ENCODE measurements around the gene MMP23B.
A peak's percentile ranks its signal among the peaks of the same experiment; 100 is the strongest.

Gene MMP23B

DNA sequence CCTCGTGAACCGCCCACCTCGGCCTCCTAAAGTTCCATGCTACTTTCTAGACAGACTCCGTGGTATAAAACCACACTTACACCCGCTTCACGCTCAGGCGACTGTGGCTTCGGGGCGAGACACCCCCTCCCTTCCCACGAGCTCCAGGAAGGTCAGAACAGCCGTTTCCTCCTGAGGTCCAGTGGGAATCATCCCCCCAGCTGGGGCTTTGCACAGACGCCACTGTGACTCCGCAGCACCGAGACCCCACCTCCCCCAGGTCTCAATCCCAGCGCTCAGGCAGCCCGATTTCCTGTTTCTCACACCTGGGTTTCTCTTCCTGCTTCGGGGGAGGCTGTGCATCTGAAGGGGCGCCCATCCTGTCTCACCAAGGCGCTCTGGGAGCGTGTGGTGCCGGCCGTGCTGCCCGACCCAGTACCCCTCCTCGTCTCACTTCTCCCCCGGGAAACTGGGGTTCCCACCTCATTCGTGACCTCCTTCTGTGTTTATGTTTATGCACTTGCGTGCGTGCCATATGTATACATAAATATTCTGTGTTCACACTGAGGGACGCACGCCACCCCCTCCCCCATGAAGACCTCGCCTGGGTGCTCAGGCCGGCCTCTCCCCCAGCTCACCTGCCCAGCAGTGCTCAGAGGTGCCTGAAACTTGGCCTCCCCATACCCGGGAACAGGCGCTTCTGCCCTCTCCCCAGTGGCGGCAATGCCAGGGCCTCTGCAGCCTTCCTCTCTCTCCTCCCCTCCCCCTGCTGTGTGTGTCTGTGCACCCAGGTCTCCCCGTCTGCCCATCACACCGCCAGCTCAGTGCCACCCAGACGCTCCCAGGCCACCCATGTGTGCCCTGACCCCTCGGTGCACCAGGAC, 46.0 kb downstream of the MMP23B start:
- TF ChIP-seq, protein P1, sequence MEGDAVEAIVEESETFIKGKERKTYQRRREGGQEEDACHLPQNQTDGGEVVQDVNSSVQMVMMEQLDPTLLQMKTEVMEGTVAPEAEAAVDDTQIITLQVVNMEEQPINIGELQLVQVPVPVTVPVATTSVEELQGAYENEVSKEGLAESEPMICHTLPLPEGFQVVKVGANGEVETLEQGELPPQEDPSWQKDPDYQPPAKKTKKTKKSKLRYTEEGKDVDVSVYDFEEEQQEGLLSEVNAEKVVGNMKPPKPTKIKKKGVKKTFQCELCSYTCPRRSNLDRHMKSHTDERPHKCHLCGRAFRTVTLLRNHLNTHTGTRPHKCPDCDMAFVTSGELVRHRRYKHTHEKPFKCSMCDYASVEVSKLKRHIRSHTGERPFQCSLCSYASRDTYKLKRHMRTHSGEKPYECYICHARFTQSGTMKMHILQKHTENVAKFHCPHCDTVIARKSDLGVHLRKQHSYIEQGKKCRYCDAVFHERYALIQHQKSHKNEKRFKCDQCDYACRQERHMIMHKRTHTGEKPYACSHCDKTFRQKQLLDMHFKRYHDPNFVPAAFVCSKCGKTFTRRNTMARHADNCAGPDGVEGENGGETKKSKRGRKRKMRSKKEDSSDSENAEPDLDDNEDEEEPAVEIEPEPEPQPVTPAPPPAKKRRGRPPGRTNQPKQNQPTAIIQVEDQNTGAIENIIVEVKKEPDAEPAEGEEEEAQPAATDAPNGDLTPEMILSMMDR (IDR thresholded peaks at IDR 0.05; ENCODE audit: insufficient read depth, low read depth, low read length, missing control alignments), result no peak
- no peak for DNase-seq (ENCODE audit: low read depth)
- H3K4me3 ChIP-seq (ENCODE audit: low read length), result no peak overlapping the region

DNA sequence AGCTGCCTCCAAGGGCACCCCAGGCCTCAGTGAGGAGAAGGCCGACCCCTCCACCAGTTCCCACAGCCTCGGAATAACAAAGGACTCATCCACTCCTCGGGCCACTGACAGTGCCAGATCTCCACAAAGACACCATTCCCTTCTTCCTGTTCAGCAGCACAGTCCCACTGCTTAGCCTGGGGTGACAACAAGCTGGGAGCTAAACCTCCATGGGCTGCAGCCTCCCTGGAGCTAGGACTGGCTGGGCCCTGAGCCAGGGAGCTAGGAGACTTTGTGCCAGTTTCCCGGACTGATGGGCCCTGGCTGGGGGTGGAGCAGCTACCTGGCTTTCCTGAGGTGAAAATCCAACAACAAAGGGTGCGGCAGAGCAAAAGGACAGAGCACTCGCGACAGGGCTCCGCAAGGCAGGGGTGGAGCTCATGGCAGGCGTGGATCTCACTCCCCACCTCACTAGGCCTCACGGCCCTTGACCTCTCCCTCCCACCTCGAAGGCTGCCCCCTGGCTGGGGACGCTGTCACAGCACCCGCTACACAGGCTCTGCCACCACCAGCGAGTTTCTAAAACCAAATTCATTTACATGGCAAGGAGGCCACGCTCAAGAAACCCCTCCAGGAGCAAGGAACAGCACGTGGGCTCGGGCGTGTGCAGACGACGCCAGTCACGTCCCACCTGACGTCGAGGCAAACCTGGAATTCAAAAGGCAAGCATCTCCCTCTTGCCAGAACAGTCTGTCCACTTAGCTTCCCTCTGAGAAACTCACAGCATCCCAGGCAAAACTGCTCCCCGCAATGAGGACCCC, 46.8 kb downstream of the MMP23B start:
- TF ChIP-seq, protein P1 (IDR thresholded peaks at IDR 0.05; ENCODE audit: insufficient read depth, low read depth, low read length, missing control alignments), result peak; percentile 16
- no peak for DNase-seq (ENCODE audit: low read depth)
- H3K4me3 ChIP-seq (ENCODE audit: low read length), result no peak overlapping the region

GRCh38 chr1:1680031-1680911, 48.3 kb downstream of the MMP23B start:
- no peak for DNase-seq (ENCODE audit: low read depth)
- H3K4me3 ChIP-seq (ENCODE audit: low read length), result no peak overlapping the region
- TF ChIP-seq, protein P1 (IDR thresholded peaks at IDR 0.05; ENCODE audit: insufficient read depth, low read depth, low read length, missing control alignments), result no peak

DNA sequence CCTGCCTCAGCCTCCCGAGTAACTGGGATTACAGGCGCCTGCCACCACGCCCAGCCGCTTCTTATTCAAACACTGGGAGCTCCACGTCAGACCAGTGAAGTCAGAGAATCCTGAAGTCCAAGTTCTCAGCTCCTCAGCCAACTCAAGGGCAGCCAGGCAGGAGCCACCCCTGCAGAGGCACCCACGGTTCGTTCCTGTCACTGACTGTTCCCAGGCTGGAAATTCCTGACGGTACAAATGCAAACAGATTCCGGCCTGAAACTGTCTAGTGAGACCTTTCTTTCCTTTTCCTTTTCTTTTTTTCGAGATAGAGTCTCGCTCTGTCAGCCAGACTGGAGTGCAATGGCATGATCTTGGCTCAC, 48.9 kb downstream of the MMP23B start:
- no peak overlapping the region for H3K4me3 ChIP-seq (ENCODE audit: low read length)
- TF ChIP-seq, protein P1 (IDR thresholded peaks at IDR 0.05; ENCODE audit: insufficient read depth, low read depth, low read length, missing control alignments), result no peak

GRCh38 chr1:1683104-1683905, 51.3 kb downstream of the MMP23B start:
- TF ChIP-seq, protein P1 (IDR thresholded peaks at IDR 0.05; ENCODE audit: insufficient read depth, low read depth, low read length, missing control alignments), result no peak
- DNase-seq (ENCODE audit: low read depth), result no peak
- no peak overlapping the region for H3K4me3 ChIP-seq (ENCODE audit: low read length)

More for the DNA sequence above, 48.9 kb downstream of the MMP23B start:
- no peak for DNase-seq (ENCODE audit: low read depth)
